Fibroblast of lung (primary cell): Measurements from ENCODE around the gene AGBL3.

ENCODE experiments used
- CTCF ChIP-seq, 2 donors: IDR thresholded peaks in 1 of 2; conservative IDR thresholded peaks in 1 of 2; 1 replicate in 1 of 2; 2 replicates in 1 of 2; pipeline ENCODE4 v1.5.1; 2011 to 2012; ENCODE audit warnings: low read length in 2 of 2, control low read depth in 1 of 2, inconsistent platforms in 1 of 2, low read depth in 1 of 2, mild to moderate bottlenecking in 1 of 2
- EZH2 ChIP-seq: IDR thresholded peaks from 2 replicates; pipeline ENCODE4 v1.5.1; 2012; ENCODE audit warnings: low read length, control low read depth, mild to moderate bottlenecking; ENCODE audit errors: missing control alignments

GRCh38 chr7:134988161-134988560, 1.9 kb downstream of the AGBL3 start:
- no peak for TF ChIP-seq CTCF (conservative IDR thresholded peaks at IDR 0.05 in 1 of 2, IDR thresholded peaks at IDR 0.05 in 1 of 2; ENCODE audit: low read depth in 1 of 2, low read length in 2 of 2)
- no peak for TF ChIP-seq EZH2
